Measurements from ENCODE around the gene MCOLN3. TPM values are rescaled to one million over a fixed set of nuclear protein-coding genes. Genes with fewer than 3 reads are reported as not detected.

Gene MCOLN3
- polyA plus RNA-seq, 1 of the 3 experiments (the other 2 are of a cell fraction), result not detected

DNA sequence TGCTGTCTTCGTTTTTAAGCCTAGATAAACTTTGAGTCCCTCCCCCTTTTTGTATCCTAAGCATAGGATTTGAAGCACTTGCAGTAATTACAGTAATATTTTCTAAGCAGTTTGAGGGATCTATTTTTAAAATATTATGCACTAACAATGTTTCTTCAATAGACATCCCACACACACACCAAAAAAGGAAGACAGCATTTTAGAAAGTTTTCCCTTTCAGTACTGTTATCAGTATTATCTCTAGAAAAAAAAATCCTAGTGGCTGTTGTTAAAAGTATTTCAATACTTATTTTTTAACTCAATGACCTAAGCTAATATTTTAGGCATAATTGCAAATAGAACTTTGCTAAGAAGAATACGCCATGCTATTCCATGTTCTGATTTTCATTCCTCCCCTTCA lies 15.1 kb downstream of the MCOLN3 start:
- CTCF ChIA-PET, result interaction anchor here (2.7 kb wide), 1 partner anchor 88 kb away, joined by 11 read pairs; no protein-coding TSS in a partner anchor
- WGBS (ENCODE audit: low lambda C conversion rate), result 32% methylated on average over 2 of the region's 2 CpGs
- Histone ChIP-seq H2AFZ (ENCODE audit: low read depth) (no peak overlapping the region), H4K20me1 (ENCODE audit: insufficient read depth) (no peaks in the 10 kb centered on the region), H3K36me3 (replicated peaks in 1 of 2; ENCODE audit: control insufficient read depth in 1 of 2, insufficient read depth in 2 of 2, low read length in 1 of 2) (no peaks in the 10 kb centered on the region), H3K27ac (ENCODE audit: low read depth in 2 of 2, low read length in 1 of 2) (no peak overlapping the region), H3K4me3 (ENCODE audit: low read depth in 2 of 2, low read length in 1 of 2) (no peak overlapping the region), H3K9ac (no peak overlapping the region), H3K9me3 (no peaks in the 10 kb centered on the region), H3K27me3 (ENCODE audit: insufficient read depth) (peaks cover 19% of the 10 kb centered on the region; the same call in 1 of the 2 replicates), H3F3A (replicated peaks; ENCODE audit: insufficient read depth) (no peaks in the 10 kb centered on the region), H3K9me2 (no peaks in the 10 kb centered on the region), H3K4me2 (no peak overlapping the region), H3K4me1 (ENCODE audit: control insufficient read depth in 1 of 2, insufficient read depth in 2 of 2, low read depth in 1 of 2, low read length in 1 of 2) (no peaks in the 10 kb centered on the region), H3K79me2 (ENCODE audit: insufficient read depth) (no peaks in the 10 kb centered on the region)
- no peak for DNase-seq
- POLR2A ChIA-PET, result no interaction called here
- TF ChIP-seq MEF2A (IDR thresholded peaks at IDR 0.05; ENCODE audit: borderline replicate concordance, low read depth), result no peak
- no peak for TF ChIP-seq JUND (IDR thresholded peaks at IDR 0.05)
- no peak for TF ChIP-seq GATA2 (CRISPR knock-in tag; IDR thresholded peaks at IDR 0.05)
- no peak for TF ChIP-seq SMC3 (IDR thresholded peaks at IDR 0.05; ENCODE audit: low read depth, low read length)

DNA sequence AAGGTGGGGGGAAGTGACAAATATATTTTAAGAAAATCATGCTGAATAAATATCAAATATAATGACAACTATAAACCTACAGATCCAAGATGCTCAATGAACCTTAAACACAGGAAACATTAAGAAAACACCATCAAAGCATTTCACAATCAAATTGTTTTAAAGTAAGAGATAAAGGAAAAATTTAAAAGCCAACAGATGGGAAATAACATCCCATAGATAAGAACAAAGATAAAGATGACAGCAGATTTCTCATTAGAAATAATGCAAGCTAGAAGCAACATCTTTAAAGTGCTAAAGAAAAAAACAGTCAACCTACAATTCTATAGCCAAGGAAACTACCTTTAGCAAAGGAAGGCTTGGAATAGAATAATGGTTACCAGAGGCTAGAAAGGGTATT lies 17.8 kb downstream of the MCOLN3 start:
- Histone ChIP-seq H3K4me1 (ENCODE audit: control insufficient read depth in 1 of 2, insufficient read depth in 2 of 2, low read depth in 1 of 2, low read length in 1 of 2) (no peaks in the 10 kb centered on the region), H3K27me3 (ENCODE audit: insufficient read depth) (0 out of 2 replicates have a peak, but pooled peaks cover 1% of the 10 kb centered on the region), H3K4me2 (no peak overlapping the region), H3K9me3 (no peaks in the 10 kb centered on the region), H3F3A (replicated peaks; ENCODE audit: insufficient read depth) (no peaks in the 10 kb centered on the region), H4K20me1 (ENCODE audit: insufficient read depth) (no peaks in the 10 kb centered on the region), H3K36me3 (replicated peaks in 1 of 2; ENCODE audit: control insufficient read depth in 1 of 2, insufficient read depth in 2 of 2, low read length in 1 of 2) (no peaks in the 10 kb centered on the region), H3K9me2 (no peaks in the 10 kb centered on the region), H3K9ac (no peak overlapping the region), H3K79me2 (ENCODE audit: insufficient read depth) (no peaks in the 10 kb centered on the region), H3K4me3 (ENCODE audit: low read depth in 2 of 2, low read length in 1 of 2) (no peak overlapping the region), H2AFZ (ENCODE audit: low read depth) (no peak overlapping the region), H3K27ac (ENCODE audit: low read depth in 2 of 2, low read length in 1 of 2) (no peak overlapping the region)
- no peak for DNase-seq
- ChIA-PET POLR2A (no interaction called here), CTCF (interaction anchor here (0.9 kb wide), 1 partner anchor 86 kb away, joined by 3 read pairs; no protein-coding TSS in a partner anchor)
- TF ChIP-seq PBX3 (IDR thresholded peaks at IDR 0.05), result no peak
- no peak for TF ChIP-seq RCOR1 (IDR thresholded peaks at IDR 0.05; ENCODE audit: low read length)
- TF ChIP-seq ZBTB33 (IDR thresholded peaks at IDR 0.05; ENCODE audit: borderline replicate concordance, low read depth), result no peak
- no peak for TF ChIP-seq RAD21 (IDR thresholded peaks at IDR 0.05; ENCODE audit: low read length)
- TF ChIP-seq, protein P1, sequence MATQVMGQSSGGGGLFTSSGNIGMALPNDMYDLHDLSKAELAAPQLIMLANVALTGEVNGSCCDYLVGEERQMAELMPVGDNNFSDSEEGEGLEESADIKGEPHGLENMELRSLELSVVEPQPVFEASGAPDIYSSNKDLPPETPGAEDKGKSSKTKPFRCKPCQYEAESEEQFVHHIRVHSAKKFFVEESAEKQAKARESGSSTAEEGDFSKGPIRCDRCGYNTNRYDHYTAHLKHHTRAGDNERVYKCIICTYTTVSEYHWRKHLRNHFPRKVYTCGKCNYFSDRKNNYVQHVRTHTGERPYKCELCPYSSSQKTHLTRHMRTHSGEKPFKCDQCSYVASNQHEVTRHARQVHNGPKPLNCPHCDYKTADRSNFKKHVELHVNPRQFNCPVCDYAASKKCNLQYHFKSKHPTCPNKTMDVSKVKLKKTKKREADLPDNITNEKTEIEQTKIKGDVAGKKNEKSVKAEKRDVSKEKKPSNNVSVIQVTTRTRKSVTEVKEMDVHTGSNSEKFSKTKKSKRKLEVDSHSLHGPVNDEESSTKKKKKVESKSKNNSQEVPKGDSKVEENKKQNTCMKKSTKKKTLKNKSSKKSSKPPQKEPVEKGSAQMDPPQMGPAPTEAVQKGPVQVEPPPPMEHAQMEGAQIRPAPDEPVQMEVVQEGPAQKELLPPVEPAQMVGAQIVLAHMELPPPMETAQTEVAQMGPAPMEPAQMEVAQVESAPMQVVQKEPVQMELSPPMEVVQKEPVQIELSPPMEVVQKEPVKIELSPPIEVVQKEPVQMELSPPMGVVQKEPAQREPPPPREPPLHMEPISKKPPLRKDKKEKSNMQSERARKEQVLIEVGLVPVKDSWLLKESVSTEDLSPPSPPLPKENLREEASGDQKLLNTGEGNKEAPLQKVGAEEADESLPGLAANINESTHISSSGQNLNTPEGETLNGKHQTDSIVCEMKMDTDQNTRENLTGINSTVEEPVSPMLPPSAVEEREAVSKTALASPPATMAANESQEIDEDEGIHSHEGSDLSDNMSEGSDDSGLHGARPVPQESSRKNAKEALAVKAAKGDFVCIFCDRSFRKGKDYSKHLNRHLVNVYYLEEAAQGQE (IDR thresholded peaks at IDR 0.05; ENCODE audit: low read depth, low read length), result no peak
- no peak for TF ChIP-seq JUND (IDR thresholded peaks at IDR 0.05)
- TF ChIP-seq RFX5 (IDR thresholded peaks at IDR 0.05; ENCODE audit: low read length), result no peak
- TF ChIP-seq CHD2 (IDR thresholded peaks at IDR 0.05; ENCODE audit: low read length, partially characterized antibody), result no peak
- TF ChIP-seq MXI1 (IDR thresholded peaks at IDR 0.05; ENCODE audit: low read depth, low read length), result no peak
- no peak for TF ChIP-seq ELF1 (IDR thresholded peaks at IDR 0.05)
- no peak for TF ChIP-seq FOXM1 (IDR thresholded peaks at IDR 0.05; ENCODE audit: low read depth)
- no peak for TF ChIP-seq TCF12 (IDR thresholded peaks at IDR 0.05)
- TF ChIP-seq SIN3A (IDR thresholded peaks at IDR 0.05; ENCODE audit: borderline replicate concordance, low read depth, low read length), result no peak
- no peak for TF ChIP-seq GATA2 (CRISPR knock-in tag; IDR thresholded peaks at IDR 0.05)
- no peak for TF ChIP-seq EP300 (IDR thresholded peaks at IDR 0.05; ENCODE audit: borderline replicate concordance in 1 of 2, low read depth in 1 of 2, low read length in 1 of 2)
- no peak for TF ChIP-seq FOSL2 (IDR thresholded peaks at IDR 0.05; ENCODE audit: borderline replicate concordance, low read depth)
- TF ChIP-seq MAX (IDR thresholded peaks at IDR 0.05; ENCODE audit: low read depth), result no peak
- no peak for TF ChIP-seq TAF1 (IDR thresholded peaks at IDR 0.05; ENCODE audit: borderline replicate concordance, low read depth, low read length)
- no peak for TF ChIP-seq IRF3 (IDR thresholded peaks at IDR 0.05; ENCODE audit: low read depth, low read length)

Measured in SK-N-SH (cell line).